GM12874 (cell line): ENCODE results near the gene LILRA1.
"Not testable (repeated sequence)": the region's sequence is repeated elsewhere in the genome, so short reads cannot be mapped to it uniquely, and the experiment has no call there.

Experiments
- TF ChIP-seq, protein P1 (sequence below): IDR thresholded peaks from 2 replicates; pipeline ENCODE4 v1.5.1; 2011; ENCODE audit warnings: low read depth, mild to moderate bottlenecking, control low read depth, low read length, moderate library complexity; ENCODE audit not compliant: insufficient read depth

The LILRA1 gene

DNA sequence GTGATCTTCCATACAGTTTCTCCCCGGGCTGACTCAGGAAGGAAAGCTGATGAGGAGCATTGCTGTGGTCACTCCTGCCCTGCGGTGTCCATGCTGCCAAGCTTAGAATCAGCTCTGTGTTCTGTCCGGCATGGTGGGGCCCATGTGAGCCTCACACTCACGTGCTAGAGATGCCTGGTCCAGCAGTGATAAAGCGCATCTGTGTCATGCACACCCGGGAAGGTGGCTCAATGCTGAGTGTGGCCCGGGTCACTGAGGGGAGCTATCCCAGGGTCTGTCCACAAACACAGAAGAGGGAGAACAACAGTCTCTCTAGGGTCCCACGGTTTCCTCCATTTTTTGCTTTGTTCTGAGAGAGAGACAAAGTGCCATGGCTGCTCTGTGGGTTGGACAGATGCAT lies 33.3 kb downstream of the LILRA1 start:
- TF ChIP-seq, protein P1, sequence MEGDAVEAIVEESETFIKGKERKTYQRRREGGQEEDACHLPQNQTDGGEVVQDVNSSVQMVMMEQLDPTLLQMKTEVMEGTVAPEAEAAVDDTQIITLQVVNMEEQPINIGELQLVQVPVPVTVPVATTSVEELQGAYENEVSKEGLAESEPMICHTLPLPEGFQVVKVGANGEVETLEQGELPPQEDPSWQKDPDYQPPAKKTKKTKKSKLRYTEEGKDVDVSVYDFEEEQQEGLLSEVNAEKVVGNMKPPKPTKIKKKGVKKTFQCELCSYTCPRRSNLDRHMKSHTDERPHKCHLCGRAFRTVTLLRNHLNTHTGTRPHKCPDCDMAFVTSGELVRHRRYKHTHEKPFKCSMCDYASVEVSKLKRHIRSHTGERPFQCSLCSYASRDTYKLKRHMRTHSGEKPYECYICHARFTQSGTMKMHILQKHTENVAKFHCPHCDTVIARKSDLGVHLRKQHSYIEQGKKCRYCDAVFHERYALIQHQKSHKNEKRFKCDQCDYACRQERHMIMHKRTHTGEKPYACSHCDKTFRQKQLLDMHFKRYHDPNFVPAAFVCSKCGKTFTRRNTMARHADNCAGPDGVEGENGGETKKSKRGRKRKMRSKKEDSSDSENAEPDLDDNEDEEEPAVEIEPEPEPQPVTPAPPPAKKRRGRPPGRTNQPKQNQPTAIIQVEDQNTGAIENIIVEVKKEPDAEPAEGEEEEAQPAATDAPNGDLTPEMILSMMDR = no peak

DNA sequence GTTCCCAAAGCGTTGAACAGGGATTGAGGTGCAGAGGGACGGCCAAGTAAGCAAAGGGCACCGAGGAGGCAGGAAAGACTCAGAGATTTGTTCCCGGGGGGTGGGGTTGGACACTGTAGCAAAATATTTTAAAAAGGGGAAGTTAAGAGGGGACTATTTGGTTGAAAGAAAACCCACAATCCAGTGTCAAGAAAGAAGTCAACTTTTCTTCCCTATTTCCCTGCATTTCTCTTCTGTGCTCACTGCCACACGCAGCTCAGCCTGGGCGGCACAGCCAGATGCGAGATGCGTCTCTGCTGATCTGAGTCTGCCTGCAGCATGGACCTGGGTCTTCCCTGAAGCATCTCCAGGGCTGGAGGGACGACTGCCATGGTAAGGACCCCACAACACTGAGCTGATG lies 36.8 kb downstream of the LILRA1 start, which contains the start of gene LILRB1:
Gene LILRB1, plus strand, starts transcription at position 223 of the 400 bp plus-strand sequence. CDS start 590 bp downstream, outside the sequence.
- TF ChIP-seq, protein P1 = not testable (repeated sequence)

DNA sequence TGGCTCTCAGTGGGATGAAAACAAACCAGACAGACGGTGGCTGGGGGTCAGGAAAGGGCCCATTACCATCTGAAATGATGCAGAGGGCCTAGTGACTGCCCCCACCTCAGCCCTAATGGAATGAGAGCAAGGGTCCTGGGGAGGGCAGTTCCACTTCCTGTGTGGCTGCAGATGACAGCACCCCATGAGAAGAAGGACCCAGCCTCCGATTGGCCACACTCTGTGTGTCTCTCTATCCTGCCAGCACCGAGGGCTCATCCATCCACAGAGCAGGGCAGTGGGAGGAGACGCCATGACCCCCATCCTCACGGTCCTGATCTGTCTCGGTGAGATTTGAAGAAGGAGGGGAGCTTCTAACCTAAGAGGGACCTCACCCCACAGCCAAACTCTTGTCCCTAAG lies 37.4 kb downstream of the LILRA1 start:
- TF ChIP-seq, protein P1 = no peak

DNA sequence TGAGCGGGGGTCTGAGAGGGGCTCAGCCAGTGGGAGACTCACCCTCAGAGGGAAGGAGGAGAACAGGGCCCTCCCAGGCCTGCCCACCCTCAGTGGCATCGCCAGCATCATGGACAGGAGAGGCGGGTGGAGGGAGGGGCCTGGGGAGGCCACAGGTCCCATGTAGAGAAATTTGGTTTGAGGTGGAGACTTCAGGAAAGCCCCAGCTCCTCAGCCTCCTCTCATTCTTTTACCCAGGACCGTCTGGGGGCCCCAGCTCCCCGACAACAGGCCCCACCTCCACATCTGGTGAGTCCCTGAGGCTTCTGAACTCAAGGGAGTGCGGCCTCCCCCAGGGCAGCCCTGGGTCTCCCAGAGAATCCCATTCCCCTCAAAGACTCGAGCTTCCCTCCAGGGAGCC lies 40.0 kb downstream of the LILRA1 start:
- TF ChIP-seq, protein P1 = no peak

DNA sequence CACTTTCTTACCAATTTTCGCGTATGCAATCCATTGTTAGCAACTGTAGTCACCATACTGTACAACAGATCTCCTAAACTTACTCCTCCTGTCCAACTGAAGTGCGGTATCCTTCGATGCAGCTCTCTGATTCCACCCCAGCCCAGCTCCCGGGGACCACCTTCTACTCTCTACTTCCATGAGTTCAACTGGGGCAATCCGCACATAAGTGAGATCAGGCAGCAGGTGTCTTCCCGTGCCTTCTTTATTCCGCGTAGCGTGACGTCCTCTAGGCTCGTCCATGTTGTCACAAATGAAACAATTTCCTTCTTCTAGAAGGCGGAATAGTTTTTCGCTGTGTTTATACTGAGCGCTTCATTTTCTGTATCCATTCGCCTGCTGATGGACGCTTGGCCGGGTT lies 45.3 kb downstream of the LILRA1 start:
- TF ChIP-seq, protein P1 = no peak

DNA sequence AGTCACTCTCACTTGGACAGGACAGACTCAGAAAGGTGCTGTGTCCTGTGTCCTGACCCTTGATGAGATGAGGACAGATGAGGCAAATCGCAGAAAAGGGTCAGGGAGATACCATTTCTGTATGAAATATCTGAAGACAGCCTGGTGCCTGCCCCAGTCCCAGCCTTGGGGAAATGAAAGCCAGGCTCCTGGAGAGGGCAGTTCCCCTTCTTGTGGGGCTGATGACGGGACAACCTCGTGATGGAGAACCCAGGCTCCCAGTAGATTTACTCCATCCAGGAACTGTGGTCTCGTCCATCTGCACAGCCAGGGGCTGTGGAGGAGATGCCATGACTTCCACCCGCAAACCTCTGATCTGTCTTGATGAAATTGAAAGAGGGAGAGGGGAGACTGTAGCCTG lies 50.6 kb downstream of the LILRA1 start:
- TF ChIP-seq, protein P1 = no peak

DNA sequence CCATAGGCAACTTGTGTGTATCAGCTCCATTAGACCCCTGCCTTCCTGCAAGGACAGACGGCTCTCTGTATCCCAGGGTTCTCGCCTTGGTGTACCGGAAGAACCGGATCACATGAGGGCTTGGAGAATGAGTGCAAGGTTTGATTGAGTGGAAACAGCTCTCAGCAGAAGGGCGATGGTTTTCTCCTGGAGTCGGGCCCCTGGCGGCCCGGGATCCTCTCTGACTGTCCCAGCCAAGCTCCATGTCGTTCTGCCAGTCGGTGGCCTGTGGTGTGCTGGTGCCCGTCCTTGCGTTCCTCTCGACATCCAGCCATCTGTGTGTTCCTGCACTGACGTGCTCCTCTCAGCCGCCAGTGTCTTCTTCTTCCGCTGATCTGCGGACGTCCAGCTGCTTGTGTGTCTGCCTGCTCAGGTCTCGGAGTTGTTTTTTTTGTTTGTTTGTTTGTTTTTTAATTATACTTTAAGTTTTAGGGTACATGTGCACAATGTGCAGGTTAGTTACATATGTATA lies 53.0 kb downstream of the LILRA1 start:
- TF ChIP-seq, protein P1 = no peak
